ENCODE results near the gene ANXA2.

DNA sequence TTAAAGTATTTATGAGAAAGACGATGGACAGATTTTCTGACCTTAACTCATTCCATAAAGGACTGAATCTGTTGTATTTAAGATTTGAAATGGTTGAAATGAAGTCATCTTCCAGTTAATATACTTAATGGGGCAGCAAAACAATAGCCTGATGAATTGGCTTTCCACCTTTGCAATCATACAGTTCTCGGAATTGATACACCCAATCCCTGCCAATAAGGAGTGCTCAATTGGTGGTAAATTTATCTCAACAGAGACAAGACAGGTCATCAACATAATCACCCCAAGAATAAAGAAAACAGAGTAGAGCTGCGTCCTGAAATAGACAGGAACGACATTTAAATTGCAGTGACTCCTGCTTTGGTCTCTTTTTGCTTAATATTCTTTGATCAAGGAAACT is 11.2 kb downstream of the ANXA2 start:
- TF ChIP-seq, protein P1, sequence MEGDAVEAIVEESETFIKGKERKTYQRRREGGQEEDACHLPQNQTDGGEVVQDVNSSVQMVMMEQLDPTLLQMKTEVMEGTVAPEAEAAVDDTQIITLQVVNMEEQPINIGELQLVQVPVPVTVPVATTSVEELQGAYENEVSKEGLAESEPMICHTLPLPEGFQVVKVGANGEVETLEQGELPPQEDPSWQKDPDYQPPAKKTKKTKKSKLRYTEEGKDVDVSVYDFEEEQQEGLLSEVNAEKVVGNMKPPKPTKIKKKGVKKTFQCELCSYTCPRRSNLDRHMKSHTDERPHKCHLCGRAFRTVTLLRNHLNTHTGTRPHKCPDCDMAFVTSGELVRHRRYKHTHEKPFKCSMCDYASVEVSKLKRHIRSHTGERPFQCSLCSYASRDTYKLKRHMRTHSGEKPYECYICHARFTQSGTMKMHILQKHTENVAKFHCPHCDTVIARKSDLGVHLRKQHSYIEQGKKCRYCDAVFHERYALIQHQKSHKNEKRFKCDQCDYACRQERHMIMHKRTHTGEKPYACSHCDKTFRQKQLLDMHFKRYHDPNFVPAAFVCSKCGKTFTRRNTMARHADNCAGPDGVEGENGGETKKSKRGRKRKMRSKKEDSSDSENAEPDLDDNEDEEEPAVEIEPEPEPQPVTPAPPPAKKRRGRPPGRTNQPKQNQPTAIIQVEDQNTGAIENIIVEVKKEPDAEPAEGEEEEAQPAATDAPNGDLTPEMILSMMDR (IDR thresholded peaks at IDR 0.05): no peak
- no peak for TF ChIP-seq POLR2A (IDR thresholded peaks at IDR 0.05)
- no peak for TF ChIP-seq EP300 (IDR thresholded peaks at IDR 0.05; ENCODE audit: low read depth)

Measured in transverse colon (tissue), 3 donors.